Common myeloid progenitor, CD34-positive (primary cell): ENCODE results near the gene WASHC1.
"Not testable (repeated sequence)": the region's sequence is repeated elsewhere in the genome, so short reads cannot be mapped to it uniquely, and the experiment has no call there.

Experiments used
- CTCF ChIA-PET: fragments of 350-600 bp; sonication (Branson Sonifier 250); formaldehyde crosslinking; loops from one replicate; lab custom pipeline; 2021; ENCODE audit warnings: antibody characterized with exemption; lab: Charles Lee
- POLR2A ChIA-PET: fragments of 350-600 bp; sonication (Branson Sonifier 250); formaldehyde crosslinking; loops from one replicate; lab custom pipeline; 2021; ENCODE audit warnings: antibody characterized with exemption; lab: Charles Lee
- DNase-seq, 3 donors: peaks; one replicate each; pipeline versions ENCODE4 v3.0.0 to v3.0.0-alpha.2; 2013
- H3K27ac ChIP-seq, 2 experiments: 1 replicate in 1 of 2; 2 replicates in 1 of 2; pipeline ENCODE4 v1.7.0; 2013; ENCODE audit warnings: inconsistent platforms in 2 of 2, low read length in 2 of 2, mild to moderate bottlenecking in 2 of 2, low read depth in 1 of 2, moderate library complexity in 1 of 2; ENCODE audit not compliant: severe bottlenecking in 2 of 2, insufficient read depth in 1 of 2, poor library complexity in 1 of 2
- H3K27me3 ChIP-seq, 5 experiments: replicated peaks in 2 of 5; 1 replicate in 3 of 5; 2 replicates in 2 of 5; pipeline versions ENCODE4 v1.6.1 to v1.7.0; 2013; ENCODE audit warnings: low read length in 4 of 5, mild to moderate bottlenecking in 2 of 5, moderate library complexity in 2 of 5, inconsistent platforms in 1 of 5; ENCODE audit not compliant: insufficient read depth in 5 of 5, control insufficient read depth in 4 of 5
- H3K36me3 ChIP-seq, 4 experiments: 1 replicate in 2 of 4; 2 replicates in 2 of 4; pipeline versions ENCODE4 v1.6.1 to v1.7.0; 2013; ENCODE audit warnings: low read length in 3 of 4, control low read depth in 1 of 4, mild to moderate bottlenecking in 1 of 4; ENCODE audit not compliant: control insufficient read depth in 4 of 4, insufficient read depth in 4 of 4
- H3K4me1 ChIP-seq, 4 experiments: 1 replicate in 3 of 4; 2 replicates in 1 of 4; pipeline versions ENCODE4 v1.6.1 to v1.7.1; 2013; ENCODE audit warnings: low read length in 3 of 4, mild to moderate bottlenecking in 3 of 4, control low read depth in 1 of 4, inconsistent platforms in 1 of 4, moderate library complexity in 1 of 4; ENCODE audit not compliant: control insufficient read depth in 4 of 4, insufficient read depth in 4 of 4; ENCODE audit errors: control extremely low read depth in 1 of 4
- H3K4me3 ChIP-seq, 7 experiments: 1 replicate in 4 of 7; 2 replicates in 3 of 7; pipeline versions ENCODE4 v1.5.1 to v1.7.0; 2013; ENCODE audit warnings: mild to moderate bottlenecking in 7 of 7, low read length in 6 of 7, moderate library complexity in 6 of 7, inconsistent platforms in 2 of 7, low read depth in 2 of 7, control low read depth in 1 of 7; ENCODE audit not compliant: insufficient read depth in 4 of 7, control insufficient read depth in 1 of 7; ENCODE audit errors: extremely low read depth in 1 of 7
- H3K9me3 ChIP-seq, 5 experiments: 1 replicate in 4 of 5; 2 replicates in 1 of 5; pipeline versions ENCODE4 v1.6.1 to v1.7.1; 2013; ENCODE audit warnings: low read length in 4 of 5, mild to moderate bottlenecking in 2 of 5, inconsistent platforms in 1 of 5, low read depth in 1 of 5, moderate library complexity in 1 of 5; ENCODE audit not compliant: control insufficient read depth in 4 of 5, insufficient read depth in 2 of 5; ENCODE audit errors: control extremely low read depth in 1 of 5
- WGBS: methylation state at CpG from one replicate; pipeline ENCODE4 v1.1.5; 2013; ENCODE audit not compliant: insufficient coverage; 5-methylcytosine and 5-hydroxymethylcytosine counted together

Gene WASHC1

GRCh38 chr9:11206-11605, 18.1 kb downstream of the WASHC1 start:
- no CpG with 5 or more reads among the region's 26 CpGs for WGBS
- H3K36me3 ChIP-seq, H3K9me3 ChIP-seq, H3K4me3 ChIP-seq, H3K27me3 ChIP-seq, CTCF ChIA-PET, H3K4me1 ChIP-seq, H3K27ac ChIP-seq, DNase-seq, POLR2A ChIA-PET: not testable (repeated sequence)

GRCh38 chr9:10653-11053, 18.6 kb downstream of the WASHC1 start:
- H3K4me3 ChIP-seq, H3K9me3 ChIP-seq, H3K27me3 ChIP-seq, H3K36me3 ChIP-seq, CTCF ChIA-PET, H3K27ac ChIP-seq, H3K4me1 ChIP-seq, POLR2A ChIA-PET: not testable (repeated sequence)
- peak; percentile 9 to 73 (median 66) for DNase-seq
- 65% methylated on average over 21 of the region's 41 CpGs for WGBS

- POLR2A ChIA-PET, H3K27ac ChIP-seq, CTCF ChIA-PET, H3K36me3 ChIP-seq, H3K4me1 ChIP-seq, H3K27me3 ChIP-seq, H3K9me3 ChIP-seq: not testable (repeated sequence)
- H3K4me3 ChIP-seq, result peak overlapping the region in 2 of 7 experiments; percentile 38 to 43
- DNase-seq, result peak in 2 of 3 donors; percentile 46 to 60
- WGBS, result no CpG with 5 or more reads among the region's 13 CpGs
These were observed 19.0 kb downstream of the WASHC1 start for GRCh38 chr9:10207-10606.
